GM12878 (cell line): ENCODE measurements around the gene ODC1. TPM values are rescaled to one million over a fixed set of nuclear protein-coding genes. Genes with fewer than 3 reads are reported as not detected.

Experiments used
- ATAC-seq: fragments of 200-7000 bp; cut with Tn5 transposase; 3 replicates; pipeline ENCODE4 v1.9.1; 2020; ENCODE audit warnings: mild to moderate bottlenecking, moderate library complexity
- BruUV-seq: library from RNA; stranded (reverse); fragments of 400-500 nt; replicated peaks from 2 replicates; lab custom pipeline; 2021; lab: Mats Ljungman, UMichigan
- CTCF ChIA-PET: fragments of 300-600 bp; sonication (Branson Sonifier 250); formaldehyde crosslinking; extraction: SDS; loops from one replicate; lab custom pipeline; 2021; ENCODE audit warnings: inconsistent platforms; lab: Yijun Ruan, JAX
- POLR2A ChIA-PET: fragments of 350-600 bp; formaldehyde crosslinking; extraction: SDS; loops from one replicate; lab custom pipeline; 2021; ENCODE audit warnings: inconsistent platforms; lab: Charles Lee
- RAD21 ChIA-PET: fragments of 300-600 bp; sonication (Branson Sonifier 250); formaldehyde crosslinking; loops from one replicate; lab custom pipeline; 2023; ENCODE audit warnings: antibody characterized with exemption; ENCODE audit not compliant: unreplicated experiment; lab: Charles Lee
- SMC1A ChIA-PET: fragments of 300-600 bp; sonication (Branson Sonifier 250); formaldehyde crosslinking; loops from one replicate; lab custom pipeline; 2023; ENCODE audit not compliant: unreplicated experiment, uncharacterized antibody; lab: Charles Lee
- DNase-seq: peaks from one replicate; pipeline ENCODE4 v3.0.0-alpha.2; 2011; ENCODE audit warnings: low read depth, low spot score
- FAIRE-seq: peaks from 3 replicates; lab custom pipeline; 2011; peaks lifted over from hg19 to GRCh38; lab: Jason Lieb, UNC
- H2AFZ ChIP-seq: 2 replicates; pipeline ENCODE4 v1.6.0; 2011; ENCODE audit warnings: low read depth, low read length, control low read depth; ENCODE audit not compliant: control insufficient read depth
- H3K27ac ChIP-seq: 2 replicates; pipeline ENCODE4 v1.5.1; 2011; ENCODE audit warnings: control low read depth; ENCODE audit not compliant: control insufficient read depth, insufficient read depth
- H3K27me3 ChIP-seq, 2 experiments: replicated peaks in 1 of 2; 2 replicates each; pipeline versions ENCODE4 v1.6.0 to v1.6.1; 2011; ENCODE audit warnings: low read length in 1 of 2; ENCODE audit not compliant: control insufficient read depth in 2 of 2, insufficient read depth in 2 of 2
- H3K36me3 ChIP-seq, 2 experiments: 2 replicates each; pipeline ENCODE4 v1.5.1; 2011; ENCODE audit warnings: low read length in 1 of 2; ENCODE audit not compliant: control insufficient read depth in 2 of 2, insufficient read depth in 2 of 2
- H3K4me1 ChIP-seq: 2 replicates; pipeline ENCODE4 v1.6.1; 2011; ENCODE audit warnings: mild to moderate bottlenecking, low read length, moderate library complexity, mixed read lengths; ENCODE audit not compliant: control insufficient read depth, insufficient read depth
- H3K4me2 ChIP-seq: 2 replicates; pipeline ENCODE4 v1.6.0; 2011; ENCODE audit warnings: control low read depth; ENCODE audit not compliant: control insufficient read depth, insufficient read depth
- H3K4me3 ChIP-seq: fragments of 200-600 bp; sonication (generic); 2 replicates; pipeline ENCODE4 v1.5.1; 2016
- H3K79me2 ChIP-seq: 2 replicates; pipeline ENCODE4 v1.6.0; 2011; ENCODE audit warnings: low read length; ENCODE audit not compliant: control insufficient read depth, insufficient read depth
- H3K9ac ChIP-seq: 2 replicates; pipeline ENCODE4 v1.8.0; 2011; ENCODE audit warnings: low read length, control low read depth, mixed read lengths; ENCODE audit not compliant: control insufficient read depth, insufficient read depth
- H3K9me3 ChIP-seq: replicated peaks from 3 replicates; pipeline ENCODE4 v1.5.1; 2011; ENCODE audit warnings: mild to moderate bottlenecking, low read length; ENCODE audit not compliant: control insufficient read depth, insufficient read depth
- H4K20me1 ChIP-seq: 2 replicates; pipeline ENCODE4 v1.6.0; 2011; ENCODE audit not compliant: control insufficient read depth, insufficient read depth
- ASH2L ChIP-seq: fragments of 300-600, 200-600 bp; sonication (generic); IDR thresholded peaks from 2 replicates; pipeline ENCODE4 v1.6.1; 2017; ENCODE audit warnings: low read depth, mild to moderate bottlenecking, borderline replicate concordance
- BCL11A ChIP-seq: IDR thresholded peaks from 2 replicates; pipeline ENCODE4 v1.6.1; 2011; ENCODE audit warnings: low read depth, low read length
- CBX5 ChIP-seq: sonication (generic); IDR thresholded peaks from 2 replicates; pipeline ENCODE4 v1.6.1; 2016; ENCODE audit warnings: low read depth, moderate library complexity, mild to moderate bottlenecking, inconsistent platforms
- CTCF ChIP-seq, 3 experiments: IDR thresholded peaks in 2 of 3; conservative IDR thresholded peaks in 1 of 3; 2 replicates each; pipeline ENCODE4 v1.5.1; 2011; ENCODE audit warnings: low read depth in 3 of 3, low read length in 3 of 3, mild to moderate bottlenecking in 3 of 3, control low read depth in 2 of 3, moderate library complexity in 2 of 3, inconsistent platforms in 1 of 3, mixed read lengths in 1 of 3; ENCODE audit not compliant: control insufficient read depth in 2 of 3, insufficient read depth in 1 of 3; ENCODE audit errors: extremely low read depth in 1 of 3
- FOXK2 ChIP-seq: fragments of 450-650 bp; IDR thresholded peaks from 2 replicates; pipeline ENCODE4 v1.6.1; 2017; ENCODE audit warnings: mild to moderate bottlenecking, moderate library complexity
- GABPA ChIP-seq: IDR thresholded peaks from 2 replicates; pipeline ENCODE4 v1.6.1; 2014; ENCODE audit warnings: antibody characterized with exemption, low read depth, mild to moderate bottlenecking, inconsistent platforms
- HCFC1 ChIP-seq: fragments of 150-350 bp; IDR thresholded peaks from 2 replicates; pipeline ENCODE4 v1.6.1; 2014; ENCODE audit warnings: low read length
- KAT2A ChIP-seq: conservative IDR thresholded peaks from 2 replicates; pipeline ENCODE4 v1.6.1; 2011; ENCODE audit warnings: low read depth, low read length; ENCODE audit not compliant: control insufficient read depth
- NRF1 ChIP-seq: conservative IDR thresholded peaks from 2 replicates; pipeline ENCODE4 v1.6.1; 2011; ENCODE audit warnings: mild to moderate bottlenecking, low read depth, low read length, improper control_type of control experiment
- RAD21 ChIP-seq: IDR thresholded peaks from 2 replicates; pipeline ENCODE4 v1.6.1; 2011; ENCODE audit warnings: mild to moderate bottlenecking, low read depth, low read length, moderate library complexity; ENCODE audit not compliant: insufficient read depth
- TCF3 ChIP-seq: IDR thresholded peaks from 2 replicates; pipeline ENCODE4 v1.6.1; 2012; ENCODE audit warnings: low read depth, mild to moderate bottlenecking, low read length, borderline replicate concordance; ENCODE audit not compliant: insufficient read depth
- YBX1 ChIP-seq: fragments of 450-650 bp; IDR thresholded peaks from 2 replicates; pipeline ENCODE4 v1.6.1; 2016; ENCODE audit warnings: antibody characterized with exemption
- ZNF24 ChIP-seq: fragments of 450-650 bp; IDR thresholded peaks from 2 replicates; pipeline ENCODE4 v1.6.1; 2017; ENCODE audit warnings: antibody characterized with exemption, mild to moderate bottlenecking
- WGBS: methylation state at CpG from one replicate; pipeline ENCODE4 v1.1.6; 2016; ENCODE audit warnings: low lambda C conversion rate; ENCODE audit not compliant: insufficient replicate concordance, insufficient coverage; ENCODE audit errors: missing lambda C conversion rate; 5-methylcytosine and 5-hydroxymethylcytosine counted together
- in situ Hi-C: fragments of 300-500 bp; cut with MboI; formaldehyde crosslinking; loops from 9 replicates; pipeline ENCODE4 v1.14.3; 2018; ENCODE audit warnings: mixed read lengths
- intact Hi-C: fragments of 100-400 bp; cut with micrococcal nuclease; formaldehyde crosslinking; loops from one replicate; pipeline ENCODE4 v1.14.2; 2022; ENCODE audit not compliant: unreplicated experiment
- polyA plus RNA-seq, 11 experiments: library from polyadenylated mRNA; depleted of rRNA in 4 of 11; unstranded in 6 of 11; stranded (reverse) in 5 of 11; fragments of >200 nt; fragmentation: Nextera tagmentation in 4 of 11; fragmentation: Illumina TruSeq in 1 of 11; extraction: Ambion mirVana in 4 of 11; extraction: Trizol in 1 of 11; gene quantifications; 1 replicate in 1 of 11; 2 replicates in 10 of 11; pipeline versions ENCODE4 v1.2.1 to v1.2.3, GENCODE V29; 2011 to 2016; ENCODE audit warnings: inconsistent platforms in 2 of 11, missing spikeins in 2 of 11, low read depth in 1 of 11
- total RNA-seq, 4 experiments: library from RNA; depleted of rRNA in 3 of 4; stranded (reverse); fragments of >200 nt in 3 of 4; fragmentation: Illumina TruSeq in 1 of 4; extraction: Trizol in 1 of 4; gene quantifications; 2 replicates each; pipeline versions ENCODE4 v1.2.1 to v1.2.3, GENCODE V29; 2013 to 2021
- TF ChIP-seq, protein P1 (sequence below): fragments of 450-650 bp; IDR thresholded peaks from 2 replicates; pipeline ENCODE4 v1.6.1; 2017; ENCODE audit warnings: borderline replicate concordance
- TF ChIP-seq, protein P2 (sequence below): IDR thresholded peaks from 2 replicates; pipeline ENCODE4 v1.6.1; 2011; ENCODE audit warnings: borderline replicate concordance, low read depth, mild to moderate bottlenecking, moderate library complexity, mixed read lengths, low read length; ENCODE audit not compliant: insufficient read depth; ENCODE audit errors: extremely low read length

ODC1 gene
- total and polyA plus RNA-seq, 10 of the 15 experiments (the other 5 are each of a cell fraction or from before 2014, with no cell fraction given), result 68.5 to 441 (median 340) TPM

- ChIA-PET SMC1A (no interaction called here), RAD21 (no interaction called here), CTCF (no interaction called here), POLR2A (interaction anchor here (1.1 kb wide), 1 partner anchor 58 kb away, joined by 5 read pairs; no protein-coding TSS in a partner anchor)
- in situ Hi-C loops (no loop called here), intact Hi-C loops (no loop called here)
- no peak for DNase-seq
- H3K4me2 ChIP-seq, result no peak overlapping the region
- ATAC-seq, result no peak
- no peak overlapping the region for H3K4me3 ChIP-seq
- TF ChIP-seq CBX5, result no peak
- TF ChIP-seq HCFC1, result no peak
- TF ChIP-seq RAD21, result no peak
- no peak for TF ChIP-seq GABPA
- TF ChIP-seq, protein P1, sequence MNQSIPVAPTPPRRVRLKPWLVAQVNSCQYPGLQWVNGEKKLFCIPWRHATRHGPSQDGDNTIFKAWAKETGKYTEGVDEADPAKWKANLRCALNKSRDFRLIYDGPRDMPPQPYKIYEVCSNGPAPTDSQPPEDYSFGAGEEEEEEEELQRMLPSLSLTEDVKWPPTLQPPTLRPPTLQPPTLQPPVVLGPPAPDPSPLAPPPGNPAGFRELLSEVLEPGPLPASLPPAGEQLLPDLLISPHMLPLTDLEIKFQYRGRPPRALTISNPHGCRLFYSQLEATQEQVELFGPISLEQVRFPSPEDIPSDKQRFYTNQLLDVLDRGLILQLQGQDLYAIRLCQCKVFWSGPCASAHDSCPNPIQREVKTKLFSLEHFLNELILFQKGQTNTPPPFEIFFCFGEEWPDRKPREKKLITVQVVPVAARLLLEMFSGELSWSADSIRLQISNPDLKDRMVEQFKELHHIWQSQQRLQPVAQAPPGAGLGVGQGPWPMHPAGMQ, result no peak
- no peak for TF ChIP-seq BCL11A
- no peak for TF ChIP-seq FOXK2
- no peak for TF ChIP-seq ZNF24
- TF ChIP-seq ASH2L, result no peak
- TF ChIP-seq CTCF (IDR thresholded peaks at IDR 0.05 in 2 of 3, conservative IDR thresholded peaks at IDR 0.05 in 1 of 3; ENCODE audit: control insufficient read depth in 2 of 3, extremely low read depth in 1 of 3, insufficient read depth in 1 of 3, low read depth in 3 of 3, low read length in 3 of 3), result no peak
- TF ChIP-seq YBX1, result no peak
- no peak for TF ChIP-seq TCF3
- no peak for TF ChIP-seq KAT2A
- TF ChIP-seq, protein P2, sequence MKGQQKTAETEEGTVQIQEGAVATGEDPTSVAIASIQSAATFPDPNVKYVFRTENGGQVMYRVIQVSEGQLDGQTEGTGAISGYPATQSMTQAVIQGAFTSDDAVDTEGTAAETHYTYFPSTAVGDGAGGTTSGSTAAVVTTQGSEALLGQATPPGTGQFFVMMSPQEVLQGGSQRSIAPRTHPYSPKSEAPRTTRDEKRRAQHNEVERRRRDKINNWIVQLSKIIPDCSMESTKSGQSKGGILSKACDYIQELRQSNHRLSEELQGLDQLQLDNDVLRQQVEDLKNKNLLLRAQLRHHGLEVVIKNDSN, result no peak
- TF ChIP-seq NRF1, result no peak
- H3K27ac ChIP-seq, result no peak overlapping the region
- no TSS peak for BruUV-seq
- H3K9ac ChIP-seq, result no peak overlapping the region
- H3K9me3 ChIP-seq, result no peaks in the 10 kb centered on the region
- H3K27me3 ChIP-seq, result no peaks in the 10 kb centered on the region; a peak in 1 of 4 replicates
- H2AFZ ChIP-seq, result no peak overlapping the region
- H4K20me1 ChIP-seq, result no peaks in the 10 kb centered on the region; the same call in 1 of the 2 replicates
- H3K36me3 ChIP-seq, result no peaks in the 10 kb centered on the region
- no peak for FAIRE-seq
- H3K79me2 ChIP-seq, result no peaks in the 10 kb centered on the region
- no peaks in the 10 kb centered on the region for H3K4me1 ChIP-seq
- WGBS, result 55% methylated on average over 4 of the region's 4 CpGs
Observed at GRCh38 chr2:10469301-10469700, 21.2 kb upstream of the ODC1 start.
